HUES6 (cell line): Measurements from ENCODE around the gene MYF5.
A peak's percentile ranks its signal among the peaks of the same experiment; 100 is the strongest.

Experiments used
- H3K27ac ChIP-seq: 2 replicates; pipeline ENCODE4 v1.7.0; 2013; ENCODE audit warnings: low read depth, mild to moderate bottlenecking, low read length, inconsistent platforms
- H3K27me3 ChIP-seq: 2 replicates; pipeline ENCODE4 v1.6.1; 2013; ENCODE audit warnings: low read length; ENCODE audit not compliant: control insufficient read depth, insufficient read depth
- H3K36me3 ChIP-seq: 2 replicates; pipeline ENCODE4 v1.6.1; 2013; ENCODE audit warnings: low read length; ENCODE audit not compliant: control insufficient read depth, insufficient read depth
- H3K4me1 ChIP-seq: 2 replicates; pipeline ENCODE4 v1.6.1; 2013; ENCODE audit warnings: low read length; ENCODE audit not compliant: control insufficient read depth, insufficient read depth
- H3K4me3 ChIP-seq: 2 replicates; pipeline ENCODE4 v1.5.1; 2013; ENCODE audit warnings: low read depth, low read length
- H3K9ac ChIP-seq: one replicate; pipeline ENCODE4 v1.6.1; 2013; ENCODE audit warnings: mild to moderate bottlenecking, low read length
- H3K9me3 ChIP-seq: 2 replicates; pipeline ENCODE4 v1.6.1; 2013; ENCODE audit warnings: low read depth, low read length; ENCODE audit not compliant: control insufficient read depth, insufficient read depth

MYF5 gene

DNA sequence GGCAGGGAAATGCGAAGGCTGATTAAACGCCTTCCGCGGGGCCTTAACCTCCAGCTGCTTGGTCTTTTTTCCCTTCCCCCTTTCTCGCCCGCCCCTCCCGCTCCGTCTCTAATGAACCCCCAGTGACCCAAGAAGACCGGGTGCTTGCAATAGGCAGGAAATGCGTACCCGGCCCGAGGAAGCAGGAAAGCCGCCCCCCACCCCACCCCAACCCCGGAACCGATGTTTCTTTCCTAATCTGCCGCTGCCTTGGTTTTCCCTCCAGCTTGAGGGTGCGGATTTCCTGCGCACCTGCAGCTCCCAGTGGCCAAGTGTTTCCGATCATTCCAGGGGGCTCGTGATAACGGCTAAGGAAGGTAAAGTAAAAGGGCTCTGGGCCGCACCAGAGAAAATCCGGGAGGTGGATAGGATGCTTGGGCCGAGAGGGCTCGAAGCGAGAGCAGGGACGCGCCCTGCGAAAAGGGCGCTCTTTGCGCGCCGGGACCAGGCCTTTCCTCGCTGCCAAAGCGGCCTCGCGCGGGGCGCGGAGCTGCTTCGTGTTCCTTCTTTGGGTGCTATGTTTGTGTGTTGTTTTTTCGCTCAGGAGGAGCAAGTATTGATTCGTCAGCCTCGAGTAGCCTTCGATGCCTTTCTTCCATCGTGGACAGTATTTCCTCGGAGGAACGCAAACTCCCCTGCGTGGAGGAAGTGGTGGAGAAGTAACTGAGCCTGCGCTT lies 8.3 kb upstream of the MYF5 start:
- H3K9me3 ChIP-seq = no peaks in the 10 kb centered on the region
- peaks cover 94% of the 10 kb centered on the region for H3K27me3 ChIP-seq
- H3K9ac ChIP-seq = no peak overlapping the region
- H3K4me1 ChIP-seq = peaks cover 22% of the 10 kb centered on the region
- no peaks in the 10 kb centered on the region for H3K36me3 ChIP-seq
- no peak overlapping the region for H3K27ac ChIP-seq
- peak overlapping the region; percentile 43 for H3K4me3 ChIP-seq

DNA sequence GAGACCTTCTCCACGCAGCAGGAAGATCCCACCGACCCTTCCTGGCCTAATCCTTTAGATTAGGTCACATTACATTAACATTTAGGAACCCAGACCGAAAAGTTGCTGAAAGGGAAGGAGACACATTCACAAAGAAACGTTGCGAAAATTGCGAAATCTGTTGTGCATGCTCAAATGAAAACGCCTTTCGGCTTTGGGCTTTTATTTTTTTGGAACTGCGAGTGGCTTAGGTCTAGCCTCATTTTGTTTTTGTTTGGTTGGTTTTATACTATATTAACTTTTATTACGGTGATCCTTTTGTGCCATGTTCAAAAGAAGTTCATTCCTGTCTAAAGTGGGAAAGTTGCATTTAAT lies 7.8 kb upstream of the MYF5 start:
- Histone ChIP-seq H3K27me3 (peaks cover 95% of the 10 kb centered on the region), H3K4me3 (peak overlapping the region; percentile 43), H3K4me1 (peaks cover 20% of the 10 kb centered on the region), H3K9me3 (no peaks in the 10 kb centered on the region), H3K36me3 (no peaks in the 10 kb centered on the region), H3K27ac (no peak overlapping the region), H3K9ac (no peak overlapping the region)

DNA sequence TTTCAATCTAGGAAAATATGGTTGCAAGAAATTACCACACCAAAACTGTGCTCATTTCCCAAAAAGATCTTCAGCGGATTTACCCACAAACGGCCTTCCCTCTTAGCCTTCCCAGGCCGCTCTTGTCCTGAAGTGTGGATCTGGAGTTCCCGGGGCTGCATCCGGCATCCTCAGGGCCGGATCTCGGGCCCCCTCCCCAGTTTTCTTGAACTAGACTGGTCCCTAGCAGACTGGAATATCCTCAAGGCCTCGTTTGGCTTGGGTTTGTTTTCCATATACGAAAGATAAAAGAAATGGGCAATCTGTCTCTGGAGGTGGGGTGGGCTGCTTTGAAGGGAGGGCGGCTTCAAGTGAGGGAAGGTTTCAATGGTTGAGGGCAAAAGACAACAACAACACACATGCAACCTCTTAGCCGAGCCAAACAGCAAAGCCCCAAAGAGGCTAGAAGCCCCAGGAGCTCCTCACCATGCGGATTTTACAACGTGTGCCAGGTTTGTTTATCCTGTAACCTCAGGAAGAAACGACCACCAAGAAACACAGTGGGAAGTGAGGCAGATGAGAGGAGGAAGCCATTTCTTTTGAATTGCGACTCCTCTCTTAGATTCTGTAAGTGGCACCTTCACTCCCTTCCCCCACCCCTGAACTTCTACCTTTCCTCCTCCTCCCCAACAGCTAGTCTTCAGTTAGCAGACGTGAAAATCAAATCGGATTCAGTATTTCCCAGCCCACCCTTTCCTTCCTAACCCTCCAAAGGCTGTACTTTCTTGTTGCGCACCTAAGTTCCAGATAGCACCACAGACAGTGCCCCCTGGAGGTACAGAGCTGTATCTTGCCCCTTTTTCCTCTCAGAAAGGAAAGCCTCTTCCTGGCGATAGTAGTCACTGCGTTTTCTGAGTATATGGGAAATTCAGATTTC lies 6.6 kb upstream of the MYF5 start:
- Histone ChIP-seq H3K27ac (no peak overlapping the region), H3K9ac (no peak overlapping the region), H3K9me3 (no peaks in the 10 kb centered on the region), H3K27me3 (peaks cover 97% of the 10 kb centered on the region), H3K36me3 (no peaks in the 10 kb centered on the region), H3K4me3 (peak overlapping the region; percentile 41; the same call in 1 of the 2 replicates), H3K4me1 (peaks cover 27% of the 10 kb centered on the region)

DNA sequence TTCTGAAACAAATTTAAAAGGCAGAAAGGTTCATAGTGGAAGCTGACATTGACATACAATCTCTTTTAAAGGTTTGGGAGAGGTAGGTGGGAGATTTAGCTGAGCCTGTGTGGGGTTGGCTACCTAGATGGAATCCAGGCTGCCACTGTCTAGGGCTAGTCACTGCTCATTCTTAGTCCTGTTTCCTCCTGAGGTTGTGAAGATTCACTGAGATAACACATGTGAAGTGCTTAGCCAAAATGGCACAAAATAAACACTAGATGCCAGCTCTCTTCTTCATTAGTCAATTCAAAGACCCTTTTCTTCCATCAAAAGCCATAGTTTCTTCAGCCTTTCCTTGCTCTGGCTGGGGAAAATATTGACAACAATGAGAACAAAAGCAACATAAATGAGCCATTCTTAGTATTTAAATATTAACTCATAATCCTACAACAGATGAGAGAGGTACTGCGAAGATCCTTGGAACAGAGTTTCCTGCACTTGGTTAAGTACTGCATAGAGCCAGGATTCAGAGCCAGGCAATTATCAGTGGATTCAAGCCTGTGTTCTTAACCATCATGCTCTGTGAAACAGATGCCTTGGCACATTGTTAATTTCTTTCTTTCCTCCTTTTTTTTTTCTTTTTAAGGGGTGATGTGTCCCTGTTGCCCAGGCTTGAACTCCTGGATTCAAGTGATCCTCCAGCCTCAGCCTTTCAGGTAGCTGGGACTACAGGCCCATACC lies 5.8 kb upstream of the MYF5 start:
- Histone ChIP-seq H3K27me3 (peaks cover 97% of the 10 kb centered on the region), H3K9ac (no peak overlapping the region), H3K4me1 (peaks cover 35% of the 10 kb centered on the region), H3K27ac (no peak overlapping the region), H3K4me3 (no peak overlapping the region), H3K9me3 (no peaks in the 10 kb centered on the region), H3K36me3 (no peaks in the 10 kb centered on the region)

DNA sequence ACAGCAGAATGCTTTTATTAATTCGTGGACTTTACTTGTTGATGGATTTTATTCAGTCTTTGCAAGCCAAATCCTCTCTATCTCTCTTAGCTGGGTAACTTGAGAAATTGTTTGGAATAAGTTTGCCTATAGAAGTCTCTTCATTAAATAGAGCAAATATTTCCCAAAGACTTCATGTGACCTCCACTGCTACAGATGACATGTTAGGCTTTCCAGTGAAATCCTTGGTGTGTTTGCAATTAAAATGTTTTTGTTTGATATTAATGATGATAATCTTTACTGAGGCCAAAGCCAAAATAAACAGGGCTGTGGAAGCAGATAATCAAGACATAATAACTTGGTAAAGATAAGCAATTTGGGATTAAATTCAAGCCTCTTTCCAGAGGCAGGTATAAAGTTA lies 4.8 kb upstream of the MYF5 start:
- Histone ChIP-seq H3K27ac (no peak overlapping the region), H3K36me3 (no peaks in the 10 kb centered on the region), H3K4me1 (peaks cover 39% of the 10 kb centered on the region), H3K9ac (no peak overlapping the region), H3K27me3 (peaks cover 97% of the 10 kb centered on the region), H3K4me3 (no peak overlapping the region), H3K9me3 (no peaks in the 10 kb centered on the region)

DNA sequence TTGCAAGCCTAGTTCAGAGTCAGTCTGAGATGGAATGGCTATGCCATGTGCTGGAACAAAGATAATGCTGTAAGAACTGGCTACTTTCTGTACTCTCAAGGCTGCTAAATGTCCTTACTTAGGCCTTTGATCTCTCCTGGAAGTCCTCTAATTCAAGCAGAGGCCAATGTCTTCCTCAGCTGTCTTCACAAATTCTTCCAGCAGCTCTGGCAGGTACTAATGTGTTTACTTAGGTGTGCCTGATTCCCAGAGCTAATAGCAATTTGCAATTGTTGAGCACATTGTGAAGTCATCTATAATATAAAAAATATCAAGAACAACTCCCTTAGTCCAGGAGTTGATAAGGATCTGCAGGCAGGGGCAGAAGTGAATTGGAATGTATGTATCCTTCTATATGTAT lies 3.8 kb upstream of the MYF5 start:
- Histone ChIP-seq H3K36me3 (no peaks in the 10 kb centered on the region), H3K27ac (no peak overlapping the region), H3K4me3 (no peak overlapping the region), H3K9ac (no peak overlapping the region), H3K9me3 (no peaks in the 10 kb centered on the region), H3K27me3 (peaks cover 97% of the 10 kb centered on the region), H3K4me1 (peaks cover 43% of the 10 kb centered on the region)

DNA sequence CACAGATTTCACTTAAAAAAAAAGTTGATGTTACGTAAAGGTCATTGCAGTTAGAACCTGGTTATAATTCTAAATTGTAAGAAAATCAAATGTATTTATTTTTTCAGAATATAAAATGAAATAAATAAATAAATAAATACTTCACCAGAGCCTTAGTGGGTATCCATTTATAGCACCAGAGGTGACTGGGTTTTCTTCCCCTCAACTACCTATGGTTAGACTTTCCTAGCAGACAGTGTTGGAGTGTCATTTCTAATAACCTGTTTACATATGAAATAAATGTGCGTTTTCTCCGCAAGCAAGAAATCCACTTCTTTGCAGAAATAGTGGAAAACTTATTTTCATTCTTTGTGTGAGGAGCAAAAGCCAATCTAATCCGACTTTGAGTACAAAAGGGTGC lies 3.3 kb upstream of the MYF5 start:
- Histone ChIP-seq H3K4me1 (peaks cover 43% of the 10 kb centered on the region), H3K27me3 (peaks cover 92% of the 10 kb centered on the region)

DNA sequence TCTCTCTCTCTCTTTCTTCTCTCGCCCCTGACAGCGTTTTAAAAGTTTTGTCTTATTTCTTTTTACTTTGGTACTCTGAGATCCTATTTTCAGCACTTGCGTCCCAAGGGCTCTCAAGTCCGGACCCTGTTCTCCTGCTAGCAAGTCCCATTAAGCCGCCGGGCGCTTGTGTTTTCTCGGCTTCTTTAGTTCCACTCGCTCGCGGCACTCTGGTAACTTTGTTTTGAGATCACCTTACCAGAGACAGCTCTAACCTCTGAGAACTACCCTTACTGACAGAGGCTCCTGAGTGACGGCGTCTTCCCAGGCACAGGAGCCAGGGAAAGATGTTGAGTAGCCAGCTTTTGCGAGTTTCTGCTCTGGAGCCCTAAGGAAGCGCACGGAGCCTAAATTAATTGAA lies 2.7 kb upstream of the MYF5 start:
- Histone ChIP-seq H3K9ac (no peak overlapping the region), H3K4me1 (peaks cover 43% of the 10 kb centered on the region), H3K36me3 (no peaks in the 10 kb centered on the region), H3K9me3 (no peaks in the 10 kb centered on the region), H3K27ac (no peak overlapping the region), H3K27me3 (peaks cover 86% of the 10 kb centered on the region), H3K4me3 (peak overlapping the region; percentile 49)

More for the DNA sequence above, 3.3 kb upstream of the MYF5 start:
- H3K4me3 ChIP-seq = peak overlapping the region; percentile 49; the same call in 1 of the 2 replicates
- H3K36me3 ChIP-seq = no peaks in the 10 kb centered on the region
- no peaks in the 10 kb centered on the region for H3K9me3 ChIP-seq
- no peak overlapping the region for H3K9ac ChIP-seq
- no peak overlapping the region for H3K27ac ChIP-seq

DNA sequence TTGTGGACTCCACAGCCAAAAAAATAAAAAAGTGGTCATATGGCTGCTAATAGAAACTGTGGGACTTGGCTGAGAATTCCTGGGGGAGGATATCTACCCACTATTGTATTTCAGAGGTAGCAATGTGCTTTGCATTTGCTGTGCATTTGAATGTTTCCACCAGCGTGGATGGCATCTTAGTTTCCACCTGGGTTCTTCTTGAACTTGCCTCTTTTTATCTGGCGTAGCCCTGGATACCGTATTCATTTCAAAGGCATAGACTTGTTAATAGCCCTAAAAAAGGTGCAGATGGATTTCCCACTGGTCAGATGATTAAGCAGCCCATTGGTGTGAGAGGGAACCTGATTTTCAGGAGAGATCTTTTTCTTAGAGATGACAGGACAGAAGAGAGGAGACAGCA lies 1.9 kb upstream of the MYF5 start:
- H3K4me3 ChIP-seq = peak overlapping the region; percentile 49
- H3K9ac ChIP-seq = no peak overlapping the region
- no peak overlapping the region for H3K27ac ChIP-seq
- no peaks in the 10 kb centered on the region for H3K9me3 ChIP-seq
- peaks cover 39% of the 10 kb centered on the region for H3K4me1 ChIP-seq
- H3K36me3 ChIP-seq = no peaks in the 10 kb centered on the region
- peaks cover 78% of the 10 kb centered on the region for H3K27me3 ChIP-seq

DNA sequence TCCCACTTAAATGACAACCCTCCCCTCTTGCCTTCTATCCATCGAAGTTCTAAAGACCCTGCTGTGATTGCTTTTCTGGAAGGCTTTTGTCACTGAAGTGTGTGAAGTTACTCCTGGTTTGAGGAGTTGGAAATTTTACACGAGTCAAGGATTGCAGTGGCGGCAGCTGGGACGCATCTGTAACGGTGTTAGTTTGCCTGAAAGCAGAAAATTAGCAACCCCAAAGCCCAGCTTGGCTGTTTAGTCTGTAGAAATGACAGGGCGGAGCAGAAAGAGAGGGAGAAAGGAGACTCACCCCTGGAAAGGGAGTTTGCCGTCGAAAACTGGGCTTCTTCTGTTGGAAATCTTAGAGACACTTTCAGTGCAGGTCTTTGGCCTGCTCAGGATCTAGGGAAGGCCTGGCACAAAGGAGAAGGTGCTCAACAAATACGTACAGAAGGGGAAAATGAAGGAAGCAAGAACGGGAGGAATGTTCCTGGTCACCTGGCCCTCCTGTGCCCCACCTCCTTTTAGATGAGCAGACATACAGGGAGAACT lies 931 bp upstream of the MYF5 start:
- Histone ChIP-seq H3K9me3 (no peaks in the 10 kb centered on the region), H3K4me1 (peaks cover 31% of the 10 kb centered on the region), H3K9ac (no peak overlapping the region), H3K4me3 (no peak overlapping the region), H3K36me3 (no peaks in the 10 kb centered on the region), H3K27me3 (peaks cover 69% of the 10 kb centered on the region), H3K27ac (no peak overlapping the region)
